ENCODE results near the gene MEIS3.

The MEIS3 gene

DNA sequence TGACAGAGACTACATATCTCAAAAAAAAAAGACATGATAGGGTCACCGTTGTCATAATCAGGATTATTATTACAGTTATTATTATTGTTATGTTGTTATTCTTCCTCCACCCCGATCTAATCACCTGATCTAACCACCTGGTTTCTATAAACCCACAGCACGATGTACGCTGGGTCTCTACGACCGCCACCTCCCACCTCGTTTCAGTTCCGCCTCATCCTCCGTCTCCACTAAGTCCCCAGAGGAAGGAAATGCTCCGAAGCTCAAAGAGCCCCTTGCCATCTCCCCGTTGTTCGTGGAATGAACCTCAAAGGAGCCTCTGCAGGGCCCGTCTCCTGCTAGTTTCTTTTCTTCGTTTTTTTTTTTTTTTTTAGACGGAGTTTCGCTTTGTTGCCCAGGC is 15.9 kb upstream of the MEIS3 start:
- no peak for FAIRE-seq

DNA sequence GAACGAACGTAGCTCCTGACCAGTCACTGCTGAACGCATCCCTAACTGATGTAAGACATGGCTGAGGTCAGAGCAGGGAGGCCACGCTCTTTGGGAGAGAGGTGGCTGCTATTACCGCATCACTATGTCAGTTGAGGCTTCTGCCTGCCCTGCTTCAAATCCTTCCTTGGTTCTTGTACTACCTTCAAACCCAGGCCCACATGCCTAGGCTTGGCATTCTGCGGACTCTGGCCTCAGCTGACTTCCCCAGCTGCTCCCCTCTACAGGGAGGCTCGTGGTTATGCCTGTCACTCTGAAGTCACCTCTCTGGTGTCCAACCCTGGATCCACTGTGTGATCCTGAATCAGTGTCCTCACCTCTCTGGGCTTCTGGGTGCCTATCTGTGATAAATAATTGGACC is 14.8 kb upstream of the MEIS3 start:
- no peak for FAIRE-seq

- no peak for FAIRE-seq
Measured at GRCh38 chr19:47433121-47433520, 13.8 kb upstream of the MEIS3 start.

DNA sequence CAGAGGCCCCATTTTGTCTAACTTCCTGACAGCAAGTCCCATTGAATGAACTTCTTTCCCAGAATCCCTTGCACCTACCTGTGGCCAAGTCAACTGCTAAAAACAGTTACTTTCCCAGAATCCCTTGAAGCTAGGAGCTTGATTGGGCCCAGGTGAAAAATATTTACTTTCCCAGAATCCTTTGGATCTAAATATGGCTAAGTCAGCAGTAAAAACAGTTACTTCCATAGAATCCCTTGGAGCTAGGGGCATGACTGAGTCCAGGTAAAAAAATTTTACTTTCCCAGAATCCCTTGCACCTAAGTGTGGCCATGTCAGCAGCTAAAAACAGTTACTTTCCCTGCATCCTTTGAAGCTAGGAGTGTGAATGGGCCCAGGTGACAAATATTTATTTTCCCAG is 13.2 kb upstream of the MEIS3 start:
- no peak for FAIRE-seq

DNA sequence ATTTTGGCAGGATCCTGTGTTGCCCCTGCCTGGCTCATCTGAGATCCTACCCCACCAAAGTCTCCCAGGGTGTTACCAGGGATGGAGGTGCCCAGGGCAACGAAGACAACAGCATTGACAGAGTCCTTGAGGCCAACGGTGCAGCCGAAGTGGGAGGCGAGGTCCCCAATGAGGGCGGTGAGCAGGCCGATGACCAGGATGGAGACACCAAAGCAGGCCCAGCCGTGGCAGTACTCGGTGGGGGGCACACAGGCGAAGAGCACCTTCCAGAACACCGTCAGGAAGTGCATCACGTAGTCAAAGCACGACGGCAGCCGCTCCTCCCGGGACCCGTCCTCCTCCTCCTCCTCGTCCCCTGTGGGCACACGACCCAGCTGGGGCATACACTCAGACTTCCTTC is 12.8 kb upstream of the MEIS3 start:
- FAIRE-seq, result no peak

- FAIRE-seq, result no peak
Measured at GRCh38 chr19:47430041-47430802, 10.9 kb upstream of the MEIS3 start.

DNA sequence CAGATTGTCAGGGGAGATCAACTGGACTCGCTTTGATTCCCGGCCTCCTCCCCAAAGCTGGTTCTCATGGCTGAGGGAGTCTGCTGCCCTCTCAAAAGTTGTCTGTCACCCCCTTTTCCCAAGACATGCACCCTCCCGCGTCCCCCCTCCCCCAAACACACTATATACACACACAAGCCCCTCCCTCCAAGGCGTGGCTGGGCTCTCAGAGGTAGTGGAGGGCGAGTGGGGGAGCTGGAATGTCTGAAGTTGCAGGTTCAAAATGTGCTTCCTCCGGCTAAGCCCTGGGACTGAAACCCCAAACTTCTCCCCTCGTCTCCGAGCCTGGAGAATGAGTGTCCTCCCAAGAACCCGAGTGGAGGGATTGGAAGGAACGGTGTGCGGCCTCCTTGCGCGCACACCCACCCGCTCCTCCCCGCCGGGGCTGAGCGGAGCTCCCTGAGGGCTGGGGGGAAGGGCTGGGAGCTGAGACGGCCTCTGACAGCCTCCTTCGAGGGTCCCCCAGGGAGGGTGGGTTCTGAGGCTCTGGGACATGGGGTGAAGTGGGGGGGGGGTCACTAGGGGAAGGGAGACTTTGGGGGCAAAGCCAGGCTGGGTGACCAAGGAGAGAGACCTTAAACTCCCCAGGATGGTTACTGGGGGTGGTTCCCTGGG is 9.9 kb upstream of the MEIS3 start:
- no peak for FAIRE-seq

GRCh38 chr19:47428177-47428894 is 9.0 kb upstream of the MEIS3 start:
- FAIRE-seq, result no peak

- no peak for FAIRE-seq
Measured at GRCh38 chr19:47427241-47428176, 8.2 kb upstream of the MEIS3 start.

DNA sequence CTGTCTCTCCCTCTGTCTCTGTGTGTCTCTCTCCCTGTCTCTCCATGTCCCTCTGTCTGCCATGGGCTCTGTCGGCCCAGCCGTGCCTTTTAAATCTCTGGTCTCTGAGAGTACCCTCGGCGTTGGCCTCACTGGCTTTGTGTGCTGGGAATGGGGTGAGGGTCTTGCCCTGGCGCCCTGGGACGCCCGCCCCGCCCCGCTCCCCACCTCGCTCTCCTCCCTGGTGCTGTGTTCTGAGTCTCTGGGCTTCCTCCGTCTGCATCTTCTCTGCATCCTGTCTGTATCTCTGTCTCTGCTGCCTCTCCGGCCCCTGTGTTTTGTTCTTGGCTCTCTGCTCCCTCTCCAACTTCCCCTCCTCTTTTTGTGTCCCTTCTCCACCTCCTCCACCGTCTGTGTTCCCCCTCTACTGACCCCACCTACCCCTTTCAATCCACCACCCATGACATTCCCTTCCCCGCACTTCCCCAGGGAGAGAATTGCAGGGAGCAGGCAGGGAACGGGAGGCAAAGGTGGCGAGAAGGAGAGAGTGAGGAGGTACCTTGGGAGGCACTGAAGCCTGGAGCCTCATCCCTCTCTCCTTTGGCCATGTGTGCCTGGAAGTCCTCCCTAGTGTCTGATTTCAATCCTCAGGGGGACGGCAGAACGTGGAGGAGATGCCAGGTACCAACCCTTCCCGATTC is 4.0 kb upstream of the MEIS3 start:
- FAIRE-seq, result no peak

DNA sequence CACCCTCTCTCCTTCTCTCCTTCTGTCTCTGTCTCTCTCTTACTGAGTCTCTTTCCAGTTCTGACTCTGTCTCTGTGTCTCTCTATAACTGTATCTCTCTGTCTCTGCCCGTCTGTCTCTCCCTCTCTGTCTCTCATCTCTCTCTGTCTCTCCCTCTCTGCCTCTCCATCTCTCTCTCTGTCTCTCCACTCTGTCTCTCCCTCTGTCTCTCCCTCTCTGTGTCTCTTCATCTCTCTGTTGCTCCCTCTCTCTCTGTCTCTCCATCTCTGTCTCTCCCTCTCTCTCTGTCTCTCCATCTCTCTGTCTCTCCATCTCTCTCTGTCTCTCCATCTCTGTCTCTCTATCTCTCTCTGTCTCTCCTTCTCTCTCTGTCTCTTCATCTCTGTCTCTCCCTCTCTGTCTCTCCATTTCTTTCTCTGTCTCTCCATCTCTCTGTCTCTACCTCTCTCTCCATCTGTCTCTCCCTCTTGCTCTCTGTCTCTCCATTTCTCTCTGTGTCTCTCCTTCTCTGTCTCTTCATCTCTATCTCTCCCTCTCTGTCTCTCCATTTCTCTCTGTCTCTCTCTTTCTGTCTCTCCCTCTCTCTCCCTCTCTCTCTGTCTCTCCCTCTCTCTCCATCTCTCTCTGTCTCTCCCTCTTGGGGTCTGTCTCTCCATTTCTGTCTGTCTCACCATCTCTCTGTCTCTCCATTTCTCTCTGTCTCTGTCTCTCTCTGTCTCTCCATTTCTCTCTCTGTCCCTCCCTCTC is 3.3 kb upstream of the MEIS3 start:
- FAIRE-seq, result no peak

DNA sequence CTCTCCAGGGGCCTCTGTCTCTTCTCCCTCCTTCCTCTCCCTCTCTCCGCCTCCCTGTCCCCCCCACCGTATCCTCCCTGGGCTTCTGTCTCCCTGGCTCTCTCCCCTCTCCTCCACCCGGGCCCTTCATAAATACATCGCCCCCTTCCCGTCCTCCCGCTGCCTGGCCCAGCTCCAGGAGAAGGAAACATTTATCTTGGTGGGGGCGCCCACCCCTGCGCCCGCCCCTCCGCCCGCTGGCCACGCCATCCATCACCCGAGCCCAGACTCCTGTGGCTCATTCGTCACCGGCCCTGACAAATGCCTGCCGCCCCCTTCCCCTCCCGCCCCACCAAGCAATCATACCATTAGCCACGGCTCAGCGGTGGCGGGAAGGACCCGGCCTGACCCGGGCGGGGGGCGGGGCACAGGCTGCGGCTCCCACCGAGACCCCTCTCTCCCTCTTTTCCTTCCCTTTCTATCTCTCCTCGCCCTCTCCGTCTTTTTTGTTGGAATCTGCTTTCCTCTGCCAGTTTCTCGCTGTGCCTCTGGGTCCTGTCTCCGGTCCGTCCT is 2.6 kb upstream of the MEIS3 start:
- FAIRE-seq, result no peak

DNA sequence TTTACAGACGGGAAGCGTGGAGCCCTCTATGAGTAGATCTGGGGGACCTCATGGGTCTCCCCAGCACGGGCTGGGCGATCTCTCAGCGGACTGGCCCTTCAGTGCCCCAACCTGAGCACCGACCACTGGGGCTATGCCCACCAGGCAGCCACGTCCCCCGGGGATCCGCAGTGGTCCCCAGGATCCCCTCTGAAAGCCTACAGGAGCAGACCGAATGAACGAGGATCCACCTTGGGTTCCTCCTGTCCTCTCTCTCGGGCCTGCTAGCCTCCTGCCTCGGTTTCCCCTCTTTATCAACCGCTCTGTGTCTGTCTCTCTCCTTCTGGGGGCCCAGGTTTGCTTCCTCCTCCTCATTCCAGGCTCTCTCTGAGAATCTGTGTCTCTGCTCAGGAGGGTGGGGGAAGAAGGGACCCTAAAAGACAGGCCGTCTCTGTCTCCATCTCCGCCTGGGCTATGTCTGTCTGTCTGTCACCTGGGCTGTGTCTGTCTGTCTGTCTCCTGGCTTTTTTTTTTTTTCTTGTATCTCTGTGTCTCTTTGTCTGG is 2.0 kb upstream of the MEIS3 start:
- FAIRE-seq, result no peak

- no peak for FAIRE-seq
Measured at GRCh38 chr19:47419789-47420188, 462 bp upstream of the MEIS3 start.

GRCh38 chr19:47418692-47419029 is 666 bp downstream of the MEIS3 start:
- FAIRE-seq, result no peak

DNA sequence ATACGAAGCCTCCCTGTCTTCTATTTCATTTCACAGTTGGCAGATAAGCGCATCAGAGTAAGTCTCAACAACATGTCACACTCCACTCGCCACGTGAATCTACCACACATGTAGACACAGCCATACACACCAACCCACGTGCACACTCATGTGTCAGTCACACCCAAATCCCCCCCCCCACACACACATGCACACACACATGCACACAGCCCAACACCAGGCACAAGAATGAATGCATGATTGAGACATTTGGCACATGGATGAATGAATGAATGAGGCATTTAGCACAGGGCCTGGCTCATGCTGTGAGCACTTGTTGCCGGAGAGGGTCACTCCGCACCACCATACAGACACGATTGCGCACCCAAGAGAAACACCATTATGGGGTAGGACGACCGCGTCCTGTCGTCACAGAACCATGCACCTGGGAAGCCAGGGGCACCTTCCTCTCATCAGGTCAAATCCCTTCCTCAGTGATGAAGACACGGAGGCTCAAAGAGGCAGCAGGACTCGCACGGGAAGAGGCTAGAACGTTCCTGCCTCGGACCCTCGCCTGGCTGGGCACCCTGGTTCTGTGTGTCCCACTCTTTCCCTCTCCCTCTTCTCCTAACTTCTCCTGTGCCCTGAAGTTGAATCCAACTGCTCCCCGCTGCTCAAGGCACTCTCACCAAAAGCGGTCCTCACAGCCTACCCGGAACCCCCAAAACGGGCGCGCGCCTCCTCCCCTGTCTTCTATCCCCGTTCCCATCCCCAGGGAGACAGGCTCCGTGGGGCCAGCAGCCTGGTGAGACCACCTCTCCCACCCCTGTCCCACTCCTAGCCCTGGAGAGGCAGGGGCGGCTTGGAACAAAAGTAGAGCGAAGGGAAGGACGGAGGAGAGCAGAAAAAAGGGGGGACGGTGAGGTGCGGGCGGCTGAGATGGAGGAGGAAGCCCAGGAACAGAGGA is 1.3 kb downstream of the MEIS3 start:
- FAIRE-seq, result no peak

- no peak for FAIRE-seq
Measured at GRCh38 chr19:47417107-47417745, 2.1 kb downstream of the MEIS3 start.

GRCh38 chr19:47416643-47416985 is 2.7 kb downstream of the MEIS3 start:
- no peak for FAIRE-seq

- FAIRE-seq, result no peak
Measured at GRCh38 chr19:47415953-47416642, 3.2 kb downstream of the MEIS3 start.
